ENCODE data around the gene PODNL1.
"Not testable (repeated sequence)": the region's sequence is repeated elsewhere in the genome, so short reads cannot be mapped to it uniquely, and the experiment has no call there.

Gene PODNL1

GRCh38 chr19:13975870-13976269, 37.7 kb upstream of the PODNL1 start:
- no peak for DNase-seq (ENCODE audit: low read depth, low spot score)
- H3K4me3 ChIP-seq (ENCODE audit: low read length): no peak overlapping the region

- DNase-seq (ENCODE audit: low read depth, low spot score): peak; percentile 66
- H3K4me3 ChIP-seq (ENCODE audit: low read length): no peak overlapping the region
Observed at GRCh38 chr19:13974073-13974472, 35.9 kb upstream of the PODNL1 start.

GRCh38 chr19:13973479-13973878, 35.3 kb upstream of the PODNL1 start:
- not testable (repeated sequence) for DNase-seq (ENCODE audit: low read depth, low spot score); H3K4me3 ChIP-seq (ENCODE audit: low read length)

GRCh38 chr19:13972368-13973155, 34.3 kb upstream of the PODNL1 start:
- DNase-seq (ENCODE audit: low read depth, low spot score): no peak
- H3K4me3 ChIP-seq (ENCODE audit: low read length): no peak overlapping the region

- not testable (repeated sequence) for DNase-seq (ENCODE audit: low read depth, low spot score); H3K4me3 ChIP-seq (ENCODE audit: low read length)
Observed at GRCh38 chr19:13971868-13972267, 33.7 kb upstream of the PODNL1 start.

GRCh38 chr19:13969897-13970296, 31.7 kb upstream of the PODNL1 start:
- H3K4me3 ChIP-seq (ENCODE audit: low read length): no peak overlapping the region
- DNase-seq (ENCODE audit: low read depth, low spot score): no peak

- no peak for DNase-seq (ENCODE audit: low read depth, low spot score)
- H3K4me3 ChIP-seq (ENCODE audit: low read length): no peak overlapping the region
Observed at GRCh38 chr19:13968999-13969398, 30.8 kb upstream of the PODNL1 start.

- no peak for DNase-seq (ENCODE audit: low read depth, low spot score)
- H3K4me3 ChIP-seq (ENCODE audit: low read length): no peak overlapping the region
Observed at GRCh38 chr19:13968383-13968935, 30.2 kb upstream of the PODNL1 start.

GRCh38 chr19:13967206-13967605, 29.0 kb upstream of the PODNL1 start:
- DNase-seq (ENCODE audit: low read depth, low spot score); H3K4me3 ChIP-seq (ENCODE audit: low read length): not testable (repeated sequence)

GRCh38 chr19:13966684-13967128, 28.5 kb upstream of the PODNL1 start:
- H3K4me3 ChIP-seq (ENCODE audit: low read length): no peak overlapping the region
- DNase-seq (ENCODE audit: low read depth, low spot score): no peak

GRCh38 chr19:13965926-13966683, 27.9 kb upstream of the PODNL1 start:
- DNase-seq (ENCODE audit: low read depth, low spot score): no peak
- H3K4me3 ChIP-seq (ENCODE audit: low read length): no peak overlapping the region

GRCh38 chr19:13965377-13965896, 27.2 kb upstream of the PODNL1 start:
- no peak overlapping the region for H3K4me3 ChIP-seq (ENCODE audit: low read length)
- no peak for DNase-seq (ENCODE audit: low read depth, low spot score)

- H3K4me3 ChIP-seq (ENCODE audit: low read length): no peak overlapping the region
- no peak for DNase-seq (ENCODE audit: low read depth, low spot score)
Observed at GRCh38 chr19:13964776-13965175, 26.6 kb upstream of the PODNL1 start.

- H3K4me3 ChIP-seq (ENCODE audit: low read length): no peak overlapping the region
- no peak for DNase-seq (ENCODE audit: low read depth, low spot score)
Observed at GRCh38 chr19:13963603-13964105, 25.4 kb upstream of the PODNL1 start.

- no peak overlapping the region for H3K4me3 ChIP-seq (ENCODE audit: low read length)
- no peak for DNase-seq (ENCODE audit: low read depth, low spot score)
Observed at GRCh38 chr19:13962699-13963602, 24.7 kb upstream of the PODNL1 start.

GRCh38 chr19:13961826-13962698, 23.8 kb upstream of the PODNL1 start:
- no peak for DNase-seq (ENCODE audit: low read depth, low spot score)
- H3K4me3 ChIP-seq (ENCODE audit: low read length): no peak overlapping the region

- DNase-seq (ENCODE audit: low read depth, low spot score): no peak
- H3K4me3 ChIP-seq (ENCODE audit: low read length): no peak overlapping the region
Observed at GRCh38 chr19:13960863-13961784, 22.9 kb upstream of the PODNL1 start.
